Hematopoietic multipotent progenitor cell treated with erythropoietin and hydrocortisone succinate and interleukin-3 and kit ligand, for 6 days (in vitro differentiated cells): ENCODE results near the gene PSAPL1.
"Not testable (repeated sequence)": the region's sequence is repeated elsewhere in the genome, so short reads cannot be mapped to it uniquely, and the experiment has no call there.

ENCODE experiments used
- DNase-seq: peaks from one replicate; pipeline ENCODE4 v3.0.0-alpha.2; 2015

The PSAPL1 gene

GRCh38 chr4:7458066-7458425 lies 23.3 kb upstream of the PSAPL1 start:
- DNase-seq, result no peak

- DNase-seq, result no peak
Measured at GRCh38 chr4:7457201-7458065, 22.7 kb upstream of the PSAPL1 start.

GRCh38 chr4:7452802-7453201 lies 18.1 kb upstream of the PSAPL1 start:
- DNase-seq, result not testable (repeated sequence)

GRCh38 chr4:7451800-7452199 lies 17.1 kb upstream of the PSAPL1 start:
- no peak for DNase-seq

GRCh38 chr4:7451434-7451789 lies 16.7 kb upstream of the PSAPL1 start:
- no peak for DNase-seq

GRCh38 chr4:7450775-7451433 lies 16.2 kb upstream of the PSAPL1 start:
- no peak for DNase-seq

GRCh38 chr4:7448036-7448435 lies 13.3 kb upstream of the PSAPL1 start:
- DNase-seq, result no peak

- DNase-seq, result no peak
Measured at GRCh38 chr4:7447236-7447635, 12.5 kb upstream of the PSAPL1 start.

GRCh38 chr4:7444731-7445130 lies 10.0 kb upstream of the PSAPL1 start:
- no peak for DNase-seq

- no peak for DNase-seq
Measured at GRCh38 chr4:7444314-7444713, 9.6 kb upstream of the PSAPL1 start.

- DNase-seq, result no peak
Measured at GRCh38 chr4:7442574-7443162, 7.9 kb upstream of the PSAPL1 start.

- DNase-seq, result no peak
Measured at GRCh38 chr4:7441201-7441600, 6.5 kb upstream of the PSAPL1 start.

GRCh38 chr4:7439699-7440098 lies 5.0 kb upstream of the PSAPL1 start:
- DNase-seq, result no peak

- DNase-seq, result no peak
Measured at GRCh38 chr4:7436256-7436655, 1.5 kb upstream of the PSAPL1 start.

- no peak for DNase-seq
Measured at GRCh38 chr4:7435471-7436061, 836 bp upstream of the PSAPL1 start.

GRCh38 chr4:7434141-7434765 lies 477 bp downstream of the PSAPL1 start:
- DNase-seq, result no peak

- no peak for DNase-seq
Measured at GRCh38 chr4:7433376-7434140, 1.2 kb downstream of the PSAPL1 start.

GRCh38 chr4:7432531-7433375 lies 2.0 kb downstream of the PSAPL1 start:
- no peak for DNase-seq

GRCh38 chr4:7431696-7432530 lies 2.8 kb downstream of the PSAPL1 start:
- DNase-seq, result no peak

- no peak for DNase-seq
Measured at GRCh38 chr4:7430965-7431695, 3.6 kb downstream of the PSAPL1 start.
